GM21515 (cell line): ENCODE results near the gene AATF.
"Not testable (repeated sequence)": the region's sequence is repeated elsewhere in the genome, so short reads cannot be mapped to it uniquely, and the experiment has no call there.

ENCODE experiments used
- ATAC-seq: cut with Tn5 transposase; IDR thresholded peaks from one replicate; pipeline ENCODE4 v1.9.1; 2021; ENCODE audit not compliant: unreplicated experiment

AATF gene

DNA sequence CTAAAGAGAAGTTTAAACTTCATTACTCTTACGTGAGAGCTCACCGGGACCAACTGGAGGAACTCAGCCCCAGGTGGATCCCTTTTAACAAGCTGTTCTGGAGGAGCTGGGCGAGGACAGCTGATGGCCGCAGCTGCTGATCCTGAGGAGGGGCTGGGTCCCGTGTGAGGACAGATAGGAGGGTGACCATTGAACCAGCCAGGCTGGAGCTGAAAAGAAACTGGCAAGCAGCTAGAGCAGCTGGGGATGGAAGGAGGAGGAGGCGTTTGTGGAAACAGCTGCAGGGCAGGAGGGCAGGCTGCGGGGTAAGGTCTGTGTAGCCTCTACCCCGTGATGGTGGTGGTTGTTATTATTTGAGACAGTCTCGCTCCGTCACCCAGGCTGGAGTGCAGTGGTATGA is 119.5 kb downstream of the AATF start:
- ATAC-seq: no peak

DNA sequence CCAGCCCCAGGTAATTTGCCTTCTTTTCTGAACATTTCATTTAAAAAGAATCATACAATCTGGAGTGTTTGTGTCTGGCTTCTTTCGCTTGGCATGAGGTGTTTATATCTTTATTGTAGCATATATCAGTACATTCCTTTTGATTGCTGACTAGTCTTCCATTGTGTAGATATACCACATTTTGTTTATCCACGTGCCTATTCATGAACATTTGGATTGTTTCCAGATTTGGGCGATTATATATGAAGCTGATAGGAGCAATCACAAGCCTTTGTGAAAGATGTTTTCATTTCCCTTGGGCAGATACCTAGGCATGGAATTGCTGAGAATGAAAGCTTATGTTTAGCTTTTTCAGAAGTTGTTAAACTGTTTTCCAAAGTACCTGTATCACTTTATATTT is 120.3 kb downstream of the AATF start:
- ATAC-seq: no peak

DNA sequence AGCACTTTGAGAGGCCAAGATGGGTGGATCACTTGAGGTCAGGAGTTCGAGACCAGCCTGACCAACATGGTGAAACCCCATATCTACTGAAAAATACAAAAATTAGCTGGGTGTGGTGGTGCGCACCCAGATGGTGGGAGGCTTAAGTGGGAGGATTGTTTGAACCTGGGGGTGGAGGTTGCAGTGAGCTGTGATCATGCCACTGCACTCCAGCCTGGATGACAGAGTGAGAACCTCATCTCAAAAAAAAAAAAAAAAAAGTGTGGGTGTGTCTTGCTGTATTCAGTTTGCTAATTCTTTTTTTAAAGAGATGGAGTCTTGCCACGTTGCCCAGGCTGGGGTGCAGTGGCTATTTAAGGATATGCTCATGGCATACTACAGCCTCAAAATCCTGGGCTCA is 124.7 kb downstream of the AATF start:
- ATAC-seq: not testable (repeated sequence)

DNA sequence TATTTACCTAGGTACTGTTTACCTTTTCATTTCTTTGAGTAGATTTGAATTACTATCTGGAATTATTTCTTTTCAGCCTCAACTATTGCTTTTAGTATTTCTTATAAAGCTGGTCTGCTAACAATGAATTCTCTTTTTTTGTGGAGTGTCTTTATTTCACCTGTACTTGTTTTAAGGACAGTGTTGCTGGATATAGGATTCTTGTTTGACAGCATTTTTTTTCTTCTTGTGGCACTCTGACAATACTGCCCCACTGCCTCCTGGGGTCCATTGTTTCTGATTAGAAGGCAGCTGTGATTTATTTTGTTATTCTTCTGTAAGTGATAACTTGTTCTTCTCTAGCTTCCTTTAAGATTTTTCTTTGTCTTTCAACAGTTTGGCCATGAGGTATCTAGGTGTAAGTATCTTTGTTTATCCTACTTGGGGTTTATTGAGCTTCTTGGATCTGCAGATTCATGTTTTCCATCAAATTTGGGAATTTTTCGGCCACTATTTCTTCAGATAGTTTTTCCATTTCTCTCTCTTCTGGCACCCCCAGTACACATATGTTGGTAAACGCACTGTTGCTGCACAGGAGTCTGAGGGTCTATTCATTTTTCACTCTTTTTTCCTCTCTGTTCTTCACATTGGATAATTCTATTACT is 130.4 kb downstream of the AATF start:
- ATAC-seq: no peak

DNA sequence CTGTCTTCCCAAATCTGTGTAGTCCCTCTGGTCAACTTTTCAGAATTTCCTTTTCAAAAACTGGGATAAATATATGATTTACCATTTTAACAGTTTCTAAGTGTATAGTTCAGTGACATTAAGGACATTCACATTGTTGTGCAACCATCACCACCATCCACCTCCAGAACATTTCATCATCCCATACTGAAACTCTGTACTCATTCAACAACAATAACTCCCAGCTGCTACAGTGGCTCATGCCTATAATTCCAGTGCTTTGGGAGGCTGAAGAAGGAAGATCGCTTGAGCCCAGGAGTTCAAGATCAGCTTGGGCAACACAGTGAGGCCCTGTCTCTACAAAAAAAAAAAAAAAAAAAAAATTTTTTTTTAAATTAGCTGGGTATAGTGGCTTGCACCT is 131.0 kb downstream of the AATF start:
- ATAC-seq: no peak

DNA sequence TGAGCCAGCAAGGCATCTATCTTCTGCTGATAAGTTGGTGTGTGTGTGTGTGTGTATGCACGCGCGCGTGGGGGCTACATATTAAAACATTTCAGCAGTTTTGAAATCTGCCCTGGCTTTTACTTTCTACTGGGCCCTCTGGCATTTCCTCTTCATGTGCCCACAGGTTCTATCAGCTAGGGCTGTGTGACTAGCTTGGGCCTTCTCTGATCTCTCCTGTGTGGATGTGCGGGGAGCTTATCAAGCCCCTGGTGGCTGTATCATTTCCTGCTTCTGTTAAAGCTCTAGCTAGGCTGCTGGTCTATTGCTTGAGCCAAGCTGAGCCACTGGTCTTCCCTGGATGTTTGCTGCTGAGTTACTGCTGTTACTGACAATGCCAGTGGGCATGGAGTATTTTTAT is 132.5 kb downstream of the AATF start:
- no peak for ATAC-seq

DNA sequence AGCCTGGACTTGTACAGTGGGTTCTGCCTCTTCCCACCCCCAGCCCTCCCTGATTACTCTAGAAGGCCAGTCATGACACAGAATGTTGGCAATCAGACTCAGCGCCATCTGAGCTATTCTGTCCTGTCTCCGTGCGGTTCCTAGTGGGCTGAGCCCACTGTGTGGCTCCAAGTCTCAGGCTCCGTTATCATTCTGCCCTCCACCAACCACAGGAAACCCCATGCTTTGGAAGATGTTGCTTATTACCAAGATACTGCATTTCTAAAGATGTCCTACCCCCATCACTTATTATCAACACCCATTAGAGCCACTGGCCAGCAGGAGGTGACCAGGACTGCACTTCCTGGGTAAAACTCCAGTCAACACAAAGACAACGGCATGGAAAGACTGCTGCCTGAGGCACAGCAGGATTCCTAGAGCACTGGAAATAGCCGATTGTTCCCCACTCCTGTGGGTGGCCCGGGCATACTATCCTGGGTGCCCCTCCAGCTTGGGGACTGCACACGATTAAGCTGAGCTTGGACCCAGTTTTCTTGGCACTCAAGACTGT is 133.6 kb downstream of the AATF start:
- no peak for ATAC-seq

DNA sequence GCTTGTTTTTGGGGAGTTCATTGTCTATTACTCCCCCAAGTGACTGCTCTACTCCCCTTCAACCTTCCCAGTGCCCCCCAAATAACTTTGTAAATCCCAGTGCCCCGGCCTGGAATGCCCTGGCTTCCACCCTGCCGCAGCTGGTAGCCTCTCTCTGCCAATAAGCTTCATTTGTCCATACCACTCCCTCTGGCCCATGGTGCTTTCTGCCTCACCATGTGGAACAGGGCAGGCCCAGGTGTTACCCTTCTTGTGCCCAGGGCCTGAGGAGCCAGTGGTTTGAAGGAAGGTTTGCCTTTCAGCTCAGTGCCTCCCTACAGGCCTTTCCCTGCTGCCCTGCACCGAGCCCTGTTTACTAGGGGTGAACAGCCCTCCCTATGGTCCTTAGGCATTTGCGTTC is 134.2 kb downstream of the AATF start:
- ATAC-seq: no peak

DNA sequence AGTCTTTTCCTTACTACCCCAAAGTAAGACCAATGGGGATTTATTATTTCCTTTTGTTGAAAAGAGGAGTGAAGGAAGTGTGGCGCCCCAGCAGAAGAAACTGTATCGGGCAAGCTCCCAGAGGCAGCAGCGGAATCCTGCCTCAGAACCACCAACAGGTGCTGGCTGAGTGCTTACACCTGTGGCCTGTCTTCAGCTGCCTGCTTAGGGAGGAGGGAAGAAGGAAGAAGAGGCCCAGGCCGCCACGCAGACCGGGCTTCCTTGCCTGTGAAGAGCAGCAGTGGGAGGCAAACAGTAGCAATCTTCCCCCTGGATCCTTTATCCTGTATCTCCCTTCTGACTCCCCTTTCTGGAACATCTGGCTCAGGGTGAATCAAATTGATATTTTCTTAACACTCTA is 134.7 kb downstream of the AATF start:
- no peak for ATAC-seq

DNA sequence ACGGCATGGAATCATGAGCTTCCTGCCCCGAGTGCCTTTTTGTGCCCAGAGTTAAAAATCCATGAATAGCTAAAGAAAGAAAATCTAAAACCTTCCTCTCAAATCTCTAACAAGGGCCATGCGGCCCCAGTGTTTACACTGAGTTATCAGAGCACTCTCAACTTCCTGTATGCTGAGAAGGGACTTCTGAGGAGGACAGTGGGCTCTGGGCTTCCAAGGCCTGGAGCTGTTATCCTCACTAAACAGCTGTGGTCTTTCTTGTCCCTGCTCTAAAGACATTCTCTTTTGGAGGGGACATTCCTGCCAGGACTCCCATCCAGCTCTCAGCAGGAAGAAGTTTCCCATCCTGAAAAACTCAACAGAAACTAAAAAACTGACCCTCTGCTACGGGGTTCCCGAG is 135.6 kb downstream of the AATF start:
- ATAC-seq: no peak

DNA sequence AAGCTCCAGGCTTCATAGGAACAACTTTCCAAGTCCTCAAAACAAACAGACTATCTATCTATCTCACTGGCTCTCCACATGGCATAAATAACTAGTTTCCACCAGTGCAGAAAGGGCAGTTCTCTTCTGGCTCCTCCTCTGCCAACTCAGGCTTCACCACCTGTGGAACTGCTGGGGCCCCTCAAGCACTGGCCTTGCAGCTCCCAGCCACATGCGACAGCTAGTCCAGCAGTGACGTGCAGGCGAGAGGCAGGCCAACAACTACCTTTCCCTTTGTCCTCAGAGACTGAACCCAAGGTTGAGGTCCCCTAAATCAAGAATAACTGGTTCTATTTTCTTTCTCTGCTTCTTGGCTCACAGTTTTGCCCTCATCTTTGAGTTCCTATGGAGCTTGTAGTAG is 137.6 kb downstream of the AATF start:
- no peak for ATAC-seq

DNA sequence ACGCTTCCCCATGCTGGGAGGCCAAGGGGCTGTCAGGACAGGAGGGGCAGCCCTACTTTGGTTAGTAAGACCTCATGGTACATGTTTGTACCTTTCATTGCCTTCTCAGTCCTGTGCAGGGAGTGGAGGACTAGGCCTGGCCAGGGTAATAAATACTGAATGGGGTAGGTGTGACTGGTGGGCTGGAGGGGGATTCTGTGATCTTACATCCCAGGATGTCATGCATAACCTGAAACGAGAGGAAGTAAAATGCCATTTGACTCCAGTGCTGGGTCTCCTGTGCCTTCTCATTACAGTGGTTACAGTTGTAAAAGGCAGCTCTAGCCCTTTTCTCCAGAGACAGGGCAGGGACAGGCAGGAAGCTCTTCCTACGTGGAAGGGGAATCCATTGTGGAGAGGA is 138.2 kb downstream of the AATF start:
- no peak for ATAC-seq

DNA sequence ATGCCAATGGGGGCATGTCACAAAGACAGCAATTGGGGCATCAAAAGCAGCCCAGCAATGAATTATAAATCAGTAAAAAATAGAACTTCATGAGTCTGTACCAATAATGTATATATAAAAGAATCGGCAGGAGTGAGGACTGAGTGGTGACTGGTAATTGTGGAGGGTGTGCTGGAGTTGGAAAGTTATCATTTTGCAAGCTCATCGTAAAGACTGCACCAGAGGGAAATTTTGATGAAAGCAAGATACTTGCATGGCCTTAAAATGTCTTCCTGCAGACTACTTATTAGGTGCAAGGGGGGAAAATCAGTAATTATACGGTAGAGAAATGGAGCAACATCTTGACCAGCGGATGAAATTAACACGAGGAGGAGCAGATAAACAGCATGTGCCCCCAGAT is 138.9 kb downstream of the AATF start:
- no peak for ATAC-seq

DNA sequence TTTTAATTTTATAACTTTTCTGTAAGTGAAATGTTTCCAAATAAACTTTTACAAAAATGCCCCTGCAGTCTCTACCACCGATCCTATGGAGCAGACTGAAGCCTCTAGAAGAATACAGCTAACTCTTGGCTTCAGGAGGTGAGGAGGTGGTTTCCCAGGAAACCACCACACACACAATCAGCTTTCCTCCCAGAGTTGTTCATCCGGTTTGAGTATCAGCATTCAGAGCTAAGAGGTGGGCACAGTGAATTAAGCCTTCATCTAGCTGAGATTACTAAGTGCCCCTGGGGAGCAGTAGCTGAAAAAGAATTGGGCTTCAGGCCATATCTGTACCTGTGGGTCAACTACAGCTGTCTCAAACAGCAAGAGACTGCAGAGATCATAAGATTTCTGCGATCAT is 139.7 kb downstream of the AATF start:
- ATAC-seq: no peak

DNA sequence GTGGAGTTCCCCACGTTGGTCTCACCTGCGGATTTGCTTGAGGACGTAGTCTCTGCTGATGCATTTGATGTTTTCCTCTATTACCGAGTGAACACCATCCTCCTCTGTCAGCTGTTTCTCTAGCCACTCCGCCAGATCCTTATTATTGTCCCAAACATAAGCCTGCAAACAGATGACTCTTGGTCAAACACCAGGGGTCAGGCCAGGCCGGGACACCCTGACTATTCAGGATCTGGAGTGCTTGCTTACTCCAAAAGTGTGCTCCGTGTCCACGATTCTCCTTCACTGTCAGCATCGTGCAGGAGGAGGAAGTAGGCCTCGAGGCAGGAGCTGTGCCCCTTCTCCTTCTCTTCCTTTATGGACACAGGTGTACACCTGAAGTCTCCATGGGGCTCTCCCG is 140.2 kb downstream of the AATF start:
- no peak for ATAC-seq

DNA sequence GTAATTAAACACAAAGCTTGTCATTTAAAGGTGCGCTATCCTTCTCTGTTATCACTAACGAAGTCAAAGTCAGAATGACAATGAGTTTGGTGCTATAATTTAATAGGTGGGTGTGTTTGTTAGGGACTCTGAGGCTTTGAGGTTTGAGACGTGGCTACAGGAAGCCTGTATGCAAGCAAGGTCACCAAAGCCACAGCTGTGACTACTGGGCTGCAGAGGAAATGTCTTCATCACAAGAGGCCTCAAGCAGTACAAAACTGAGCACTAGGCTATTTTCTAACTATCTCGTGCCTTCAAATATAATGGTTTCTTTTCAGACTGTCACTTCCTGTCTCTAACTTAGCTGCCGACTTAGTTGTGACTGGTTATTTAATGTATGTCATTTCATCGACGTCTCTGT is 141.2 kb downstream of the AATF start:
- no peak for ATAC-seq

DNA sequence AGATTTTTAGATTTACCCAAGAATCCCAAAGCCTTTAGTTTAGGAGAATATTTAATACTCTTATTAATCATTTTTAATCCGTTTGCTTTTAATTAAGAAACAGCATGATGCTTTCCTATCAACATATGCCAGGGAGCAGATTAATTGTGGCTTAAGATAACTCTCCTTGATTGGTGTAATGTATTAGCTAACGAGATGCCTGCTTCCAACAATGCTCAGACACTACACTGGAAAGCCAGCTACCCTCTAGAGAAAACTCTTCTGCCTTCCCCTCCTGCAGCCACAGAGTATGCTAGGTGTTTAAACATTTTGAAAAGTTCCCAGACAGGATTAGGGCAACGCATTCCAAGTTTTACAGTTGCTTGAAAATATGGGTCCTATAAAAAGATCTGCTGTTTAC is 142.2 kb downstream of the AATF start:
- ATAC-seq: no peak

DNA sequence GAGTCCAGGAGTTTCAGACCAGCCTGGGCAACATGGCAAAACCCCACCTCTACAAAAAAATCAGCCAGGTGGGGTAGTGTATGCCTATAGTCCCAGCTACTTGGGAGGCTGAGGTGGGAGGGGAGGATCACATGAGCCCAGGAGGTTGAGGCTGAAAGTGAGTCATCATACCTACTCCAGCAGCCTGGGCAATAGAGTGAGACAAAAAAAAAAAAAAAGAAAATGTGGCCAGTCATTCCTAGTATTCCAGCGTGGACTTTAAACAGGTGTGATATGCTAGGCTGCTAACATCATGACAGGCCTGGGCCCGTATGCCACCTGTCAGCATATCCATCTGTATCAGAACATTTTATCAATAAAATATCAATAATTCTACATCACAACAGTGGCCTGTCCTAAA is 143.3 kb downstream of the AATF start:
- no peak for ATAC-seq

DNA sequence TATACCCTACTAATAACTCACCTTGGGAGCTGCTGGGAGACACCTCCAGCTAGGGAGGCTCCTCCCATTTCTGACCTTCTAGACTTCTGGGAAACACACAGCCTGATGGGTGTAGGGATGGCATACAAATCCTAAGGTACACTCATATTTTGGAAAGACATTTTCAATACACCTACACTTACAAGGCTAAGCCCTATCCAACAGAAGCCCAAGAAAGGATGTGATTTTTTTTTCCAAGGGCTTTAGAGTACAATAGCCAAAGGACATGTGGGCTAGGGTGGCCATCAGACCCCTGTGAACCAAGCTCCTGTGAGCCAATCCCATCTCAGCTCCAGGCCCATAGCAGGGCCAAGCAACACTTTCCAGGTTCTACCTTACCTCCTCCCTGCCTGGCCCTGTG is 143.9 kb downstream of the AATF start:
- no peak for ATAC-seq

DNA sequence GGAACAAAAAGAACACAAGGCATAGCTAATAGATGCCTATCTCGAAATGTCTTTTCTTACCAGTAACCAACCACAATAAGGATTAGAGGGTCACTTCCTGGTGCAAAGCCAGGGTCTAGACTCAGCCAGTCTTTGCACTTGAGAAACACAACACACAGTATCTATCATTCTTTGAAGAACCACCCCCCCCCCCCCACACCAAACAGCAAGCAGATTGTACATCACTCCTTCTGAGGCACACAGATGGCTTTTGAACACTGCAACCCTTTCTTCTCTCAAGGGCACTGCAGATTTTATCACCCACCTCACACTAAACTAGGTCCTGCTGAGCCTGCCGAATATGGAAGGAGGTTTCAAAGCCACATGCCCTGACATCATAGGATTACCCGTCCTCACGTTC is 145.6 kb downstream of the AATF start:
- ATAC-seq: no peak

DNA sequence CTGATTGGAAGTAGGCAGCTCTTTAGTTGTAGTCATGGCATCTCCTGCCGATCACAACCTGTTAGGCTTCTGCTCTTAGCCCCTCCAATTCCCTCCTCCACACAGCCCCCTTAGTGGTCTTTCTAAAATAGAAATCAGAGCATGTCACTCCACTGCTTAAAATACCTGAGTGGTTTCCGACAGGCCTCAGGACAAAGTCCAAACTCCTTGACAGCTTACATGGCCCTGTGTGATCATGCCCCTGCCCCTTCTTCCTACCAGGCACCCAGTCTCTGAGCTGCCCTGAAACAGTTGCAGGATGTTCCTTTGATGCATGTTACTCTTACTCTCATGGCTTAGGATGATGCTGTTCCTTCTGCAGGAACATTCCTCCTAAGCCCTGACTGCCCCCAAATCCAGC is 147.3 kb downstream of the AATF start:
- ATAC-seq: no peak

DNA sequence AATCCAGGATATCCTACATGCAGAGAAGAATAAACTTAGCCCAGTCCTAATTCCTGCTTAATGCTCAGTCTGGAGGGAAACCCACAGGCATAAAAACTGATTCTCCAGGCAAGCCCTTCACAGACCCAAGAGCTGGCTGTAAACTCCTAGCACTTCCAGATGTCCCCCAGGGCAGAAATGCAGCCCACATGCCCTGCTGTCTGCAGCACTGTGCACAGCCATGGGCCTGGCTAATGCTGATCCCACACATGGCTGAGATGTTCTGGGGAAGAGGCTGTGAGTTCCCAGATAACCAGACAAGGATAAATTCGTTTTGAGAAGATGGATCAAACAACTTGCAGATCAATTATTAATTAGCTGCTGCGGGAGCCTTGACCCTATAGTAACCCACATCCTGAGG is 148.4 kb downstream of the AATF start:
- ATAC-seq: no peak

DNA sequence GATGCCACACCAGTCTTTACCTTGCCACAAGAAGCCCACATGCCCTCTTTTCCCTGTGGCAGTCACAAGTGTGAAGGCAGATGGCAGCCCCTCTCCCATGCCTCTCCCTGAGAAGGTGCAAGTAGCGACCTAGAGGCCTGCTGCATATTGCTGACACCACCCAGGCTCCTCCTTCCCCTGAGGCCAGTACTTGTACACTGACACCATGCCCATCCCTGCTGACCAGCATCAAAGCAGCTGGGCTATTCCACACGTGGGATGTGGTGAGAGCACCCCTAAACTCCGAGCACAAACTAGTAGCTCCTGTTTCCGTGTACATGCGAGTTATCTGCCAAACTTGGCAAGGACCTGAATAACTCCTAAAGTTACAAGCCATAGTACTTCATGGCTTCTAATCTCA is 149.4 kb downstream of the AATF start:
- ATAC-seq: no peak
